Activated CD8-positive, alpha-beta memory T cell treated with anti-CD3 and anti-CD28 coated beads, Interleukin-2, amount 50 U/mL, for 4 hours (primary cell): ENCODE results near the gene AGPS.
"Not testable (repeated sequence)": the region's sequence is repeated elsewhere in the genome, so short reads cannot be mapped to it uniquely, and the experiment has no call there.

Experiments
- DNase-seq: peaks from one replicate; pipeline ENCODE4 v3.0.0-alpha.2; 2020

The AGPS gene

GRCh38 chr2:177391822-177392372 lies 676 bp upstream of the AGPS start:
- no peak for DNase-seq

- DNase-seq = no peak
These were observed 706 bp downstream of the AGPS start for GRCh38 chr2:177393203-177393755.

DNA sequence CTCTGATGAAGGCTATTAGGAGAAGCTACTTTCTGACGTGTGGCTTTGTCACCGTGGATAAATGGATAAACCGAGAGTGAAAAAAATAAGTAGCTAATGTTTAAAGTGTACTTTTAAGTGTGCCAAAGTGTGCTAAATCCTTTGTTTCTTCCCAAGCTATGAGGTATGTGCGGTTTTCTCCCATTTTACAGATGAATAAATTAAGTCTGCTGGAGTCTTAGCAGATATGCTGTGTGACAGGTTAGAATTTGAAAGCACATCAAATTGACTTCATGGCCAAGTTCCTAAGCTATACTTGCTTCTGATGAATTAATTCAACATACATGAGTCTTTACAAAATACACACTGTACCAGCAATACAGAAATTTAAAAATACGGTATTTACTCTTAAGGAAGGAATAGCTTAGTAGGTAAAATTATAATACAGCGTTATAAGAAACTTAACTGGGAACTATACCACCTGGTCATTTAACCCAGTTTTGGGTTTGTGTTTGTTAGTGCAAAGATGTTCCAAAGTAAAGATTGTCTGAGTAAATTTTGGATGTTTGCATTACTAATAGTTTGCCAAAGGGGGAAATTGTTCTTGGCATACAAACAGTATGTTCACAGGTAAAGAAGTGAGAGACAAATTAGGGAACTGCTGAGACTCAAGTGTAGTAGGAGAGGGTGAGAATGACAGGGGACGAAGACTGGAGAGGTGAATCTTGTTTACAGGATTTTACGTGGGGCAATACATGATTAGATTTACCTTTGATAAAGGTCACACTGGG lies 1.4 kb downstream of the AGPS start:
- no peak for DNase-seq

- no peak for DNase-seq
These were observed 2.0 kb downstream of the AGPS start for GRCh38 chr2:177394594-177394973.

- DNase-seq = no peak
These were observed 2.9 kb downstream of the AGPS start for GRCh38 chr2:177395351-177396065.

DNA sequence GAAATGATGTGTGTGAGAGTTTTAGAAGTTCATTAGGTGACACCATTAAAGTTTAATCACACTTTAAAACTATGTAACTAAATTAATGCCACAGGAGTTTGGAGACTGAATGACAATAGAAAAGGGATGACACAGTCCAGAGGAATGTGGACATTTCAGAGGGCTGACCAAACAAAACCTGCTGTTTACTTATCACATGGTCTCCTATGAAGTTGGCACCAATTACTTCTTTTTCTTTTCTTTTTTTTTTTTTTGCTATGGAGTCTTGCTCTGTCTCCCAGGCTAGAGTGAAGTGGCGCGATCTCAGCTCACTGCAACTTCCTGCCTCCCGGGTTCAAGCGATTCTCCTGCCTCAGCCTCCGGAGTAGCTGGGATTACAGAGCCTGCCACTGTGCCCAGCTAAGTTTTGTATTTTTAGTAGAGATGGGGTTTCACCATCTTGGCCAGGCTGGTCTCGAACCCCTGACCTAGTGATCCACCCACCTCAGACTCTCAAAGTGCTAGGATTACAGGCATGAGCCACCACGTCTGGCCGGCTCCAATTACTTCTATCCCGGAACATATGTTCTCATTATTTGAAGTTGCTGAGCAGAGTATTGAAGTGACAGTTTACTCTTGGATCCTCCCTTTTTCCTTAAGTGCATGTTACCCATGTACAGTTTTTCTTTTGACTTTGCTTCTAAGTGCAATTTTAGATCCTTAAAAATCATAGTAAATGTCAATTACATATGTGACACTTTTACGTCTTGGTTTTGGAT lies 4.3 kb downstream of the AGPS start:
- no peak for DNase-seq

DNA sequence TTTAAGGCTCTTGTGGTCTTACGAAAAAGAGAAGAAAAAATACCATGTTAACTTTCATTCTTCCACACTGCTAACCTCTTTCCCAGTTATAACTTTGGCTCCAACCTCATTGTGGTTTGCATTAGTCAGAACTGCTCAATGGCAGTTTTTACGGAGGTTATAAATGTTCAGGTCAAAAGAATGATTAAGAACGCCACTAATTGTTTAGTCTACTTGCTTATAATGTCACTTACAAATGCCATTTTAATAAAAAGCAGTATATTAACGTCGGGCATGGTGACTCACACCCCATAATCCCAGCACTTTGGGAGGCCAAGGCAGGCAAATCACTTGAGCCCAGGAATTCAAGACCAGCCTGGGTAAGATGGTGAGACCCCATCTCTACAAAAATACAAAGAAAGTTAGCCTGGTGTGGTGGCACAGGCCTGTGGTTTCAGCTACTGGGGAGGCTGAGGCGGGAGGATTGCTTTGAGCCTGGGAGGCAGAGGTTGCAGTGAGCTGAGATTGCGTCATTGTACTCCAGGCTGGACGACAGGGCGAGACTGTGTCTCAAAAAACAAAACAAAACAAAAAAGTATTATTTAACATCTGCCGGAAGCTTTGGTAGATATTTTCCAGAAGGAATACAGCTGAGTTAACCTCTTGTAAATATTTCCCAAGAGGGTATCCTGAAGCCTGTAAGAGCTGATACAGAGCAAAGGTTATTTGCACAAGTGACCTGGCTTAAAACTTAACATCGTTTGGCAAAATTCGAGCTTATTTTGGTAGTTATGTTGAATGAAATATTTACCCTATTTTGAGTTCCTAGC lies 5.1 kb downstream of the AGPS start:
- DNase-seq = no peak

DNA sequence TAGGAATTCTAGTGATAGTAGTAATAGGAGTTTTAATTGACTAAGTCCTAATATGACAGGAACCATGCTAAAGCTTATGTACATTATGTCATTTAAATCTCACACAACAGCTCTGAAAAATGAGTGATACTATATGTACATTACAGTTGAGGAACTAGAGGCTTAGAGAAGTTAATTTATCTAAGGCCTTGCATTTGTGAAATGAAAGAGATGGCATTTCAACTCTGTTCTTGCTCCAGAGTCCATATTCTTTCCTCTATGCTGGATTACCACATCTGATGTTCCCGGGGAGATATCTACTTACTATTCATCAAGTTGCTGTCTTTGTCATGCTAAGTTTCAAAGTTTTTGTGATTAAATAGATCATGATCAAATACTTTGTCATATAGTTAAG lies 5.7 kb downstream of the AGPS start:
- no peak for DNase-seq

- no peak for DNase-seq
These were observed 6.2 kb downstream of the AGPS start for GRCh38 chr2:177398791-177399190.

DNA sequence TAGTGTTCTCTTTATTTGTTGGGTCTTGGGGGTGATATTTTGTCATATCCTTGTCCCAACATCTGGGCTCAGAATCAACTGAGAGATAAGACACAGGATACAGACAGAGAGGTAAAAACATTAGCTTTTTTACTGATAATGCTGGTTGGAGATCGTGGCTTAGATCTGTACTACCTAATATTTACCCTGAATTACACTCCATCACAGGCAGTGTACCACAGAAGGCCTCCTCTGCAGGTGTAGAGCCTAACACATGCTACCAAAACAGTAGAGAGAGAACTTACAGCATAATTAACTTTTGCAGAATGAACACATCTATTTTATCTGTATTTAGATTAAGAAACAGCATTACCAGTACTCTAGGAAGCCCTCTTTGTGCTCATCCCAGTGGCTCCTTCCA lies 6.8 kb downstream of the AGPS start:
- no peak for DNase-seq

DNA sequence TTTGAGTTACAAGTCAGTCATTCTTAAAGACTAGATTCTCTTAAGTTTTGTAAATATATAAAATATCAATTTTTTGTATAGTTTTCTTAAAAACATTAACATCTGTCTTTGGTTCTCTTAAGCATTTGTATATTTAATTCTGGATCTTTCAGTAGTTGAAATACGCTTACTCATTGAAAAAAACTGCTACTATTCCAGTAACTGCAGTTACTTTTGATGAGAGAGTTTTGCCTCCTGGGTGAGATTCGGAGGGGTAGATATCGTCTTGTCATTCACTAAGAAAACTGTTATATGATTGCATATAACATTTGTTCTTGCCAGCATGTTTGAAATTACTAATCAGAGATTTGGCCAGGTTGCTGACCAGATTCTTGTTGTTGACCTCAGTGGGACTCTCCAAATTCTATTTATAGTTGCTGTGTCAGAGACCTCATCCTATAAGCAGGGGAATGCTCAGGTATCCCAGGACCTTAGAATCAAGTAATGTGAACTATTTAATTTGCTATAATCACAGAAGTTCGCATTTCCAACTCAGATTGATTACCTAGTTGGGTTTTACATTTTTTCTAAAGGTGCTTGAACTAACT lies 7.9 kb downstream of the AGPS start:
- DNase-seq = no peak

DNA sequence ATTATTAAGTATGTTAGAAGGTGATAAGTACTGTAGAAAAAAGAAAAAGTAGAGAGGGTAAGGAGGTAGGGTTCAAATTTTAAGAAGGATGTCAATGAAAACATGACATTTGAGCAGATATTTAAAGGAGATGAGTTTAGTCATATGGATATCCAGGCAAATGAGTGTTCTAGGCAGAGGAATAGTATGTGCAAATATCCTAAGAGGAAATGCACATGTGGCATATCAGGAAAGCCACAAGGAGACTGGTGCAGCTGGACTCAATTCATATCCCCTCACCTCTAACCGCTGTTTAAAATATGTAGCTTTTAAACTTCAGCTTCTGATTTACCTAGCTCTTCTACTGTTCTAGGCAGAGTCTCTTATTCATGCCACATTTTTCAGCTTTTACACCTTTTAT lies 9.5 kb downstream of the AGPS start:
- DNase-seq = no peak

DNA sequence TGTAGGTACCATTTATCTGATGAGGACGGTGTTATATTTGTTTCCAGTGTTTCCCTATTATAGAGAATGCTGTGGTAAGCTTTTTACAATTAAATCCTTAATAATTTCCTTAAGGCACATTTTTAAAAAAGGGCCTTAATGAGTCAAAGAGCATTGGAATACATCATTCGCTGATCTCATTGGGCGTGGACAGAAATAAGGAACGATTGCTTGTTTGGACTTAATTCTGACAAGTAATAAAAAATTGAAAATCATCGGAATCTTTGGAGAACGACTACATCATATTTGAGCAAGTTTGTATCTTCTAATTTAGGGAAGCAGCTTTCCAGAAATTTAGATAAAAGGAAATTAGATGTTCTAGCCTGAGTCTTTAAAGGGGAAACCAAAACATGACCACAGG lies 11.3 kb downstream of the AGPS start:
- DNase-seq = no peak

DNA sequence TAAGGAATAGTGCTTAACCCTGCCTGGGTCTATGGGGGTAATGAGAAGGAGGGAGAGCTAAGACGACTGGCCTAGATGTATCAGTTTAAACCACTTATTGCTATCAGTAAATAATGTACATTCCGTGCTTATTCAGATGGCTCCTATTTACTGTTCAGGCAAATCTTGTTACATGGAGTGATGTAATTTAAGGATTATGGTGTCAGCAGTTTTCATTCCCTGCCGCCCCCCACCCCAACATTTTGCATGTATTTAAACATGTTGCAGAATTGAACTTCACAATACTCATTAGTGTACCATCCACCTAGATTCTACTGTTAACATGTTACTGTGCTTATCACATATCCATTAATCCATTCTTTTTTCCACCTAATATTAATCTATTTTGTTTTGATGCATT lies 11.7 kb downstream of the AGPS start:
- DNase-seq = no peak

DNA sequence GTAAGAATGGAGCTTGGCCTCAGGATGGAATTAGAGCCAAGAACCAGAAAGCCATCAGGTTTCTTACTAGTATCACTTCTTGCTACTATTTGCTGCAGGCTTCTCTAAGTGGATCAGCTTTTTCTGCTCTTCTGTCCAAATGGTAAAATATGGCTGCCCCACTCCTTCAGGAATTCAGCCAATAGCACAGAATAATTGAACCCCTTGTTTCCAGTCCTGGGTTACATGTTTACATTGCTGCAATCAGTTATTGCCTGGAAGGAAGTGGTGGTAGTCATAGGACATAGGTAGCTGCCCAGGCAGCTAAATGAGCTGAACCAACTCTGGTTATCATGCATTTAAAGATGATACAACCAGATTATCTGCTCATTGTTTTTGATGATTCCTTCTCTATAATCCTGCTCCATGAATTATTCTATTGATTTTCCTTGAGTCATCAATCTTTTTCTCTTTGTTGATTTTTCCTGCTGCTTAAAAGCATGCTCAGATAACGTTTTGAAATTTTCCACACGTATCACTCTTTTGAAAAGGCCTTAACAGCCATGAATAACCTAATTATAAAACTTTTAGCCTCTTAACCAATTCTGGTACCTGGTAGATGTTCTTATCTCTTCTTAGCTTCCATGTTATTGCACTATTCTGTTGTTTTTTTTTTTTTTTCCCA lies 12.6 kb downstream of the AGPS start:
- no peak for DNase-seq

- DNase-seq = no peak
These were observed 13.6 kb downstream of the AGPS start for GRCh38 chr2:177406182-177406581.

DNA sequence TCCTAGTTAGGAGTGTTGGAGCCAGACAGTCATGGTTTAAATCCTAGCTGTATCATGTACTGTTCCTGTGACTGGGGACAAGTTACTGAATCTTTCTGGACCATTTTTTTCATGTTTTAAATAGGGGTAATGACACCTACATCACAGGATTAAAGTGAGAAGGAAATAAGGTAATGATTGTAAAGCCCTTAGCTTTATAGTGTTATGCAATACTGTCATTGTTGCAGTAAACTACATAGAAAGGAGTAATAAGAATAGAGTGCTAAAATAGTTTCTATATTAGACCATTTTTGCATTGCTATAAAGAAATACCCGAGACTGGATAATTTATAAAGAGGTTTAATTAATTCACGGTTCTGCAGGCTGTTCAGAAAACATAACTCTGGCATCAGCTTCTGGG lies 14.5 kb downstream of the AGPS start:
- no peak for DNase-seq

DNA sequence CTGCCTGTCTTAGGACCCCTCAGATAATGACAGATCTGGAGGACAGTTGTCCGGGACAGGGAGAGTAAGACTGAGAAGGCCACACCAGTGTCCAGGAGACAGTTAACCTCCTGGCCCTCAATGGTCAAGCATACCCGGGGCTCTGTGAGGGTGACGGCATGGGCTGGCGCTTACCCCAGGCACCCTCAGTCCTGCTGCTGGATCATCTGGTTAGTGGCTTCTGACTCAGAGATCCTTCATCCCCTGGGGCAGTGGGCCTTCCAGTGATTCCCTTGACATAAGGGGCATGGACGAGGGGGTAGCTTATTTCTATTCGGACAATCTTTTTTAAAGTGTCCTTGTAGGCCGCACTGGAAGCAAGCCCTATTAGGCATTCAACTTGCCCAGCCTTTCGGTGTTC lies 18.1 kb downstream of the AGPS start:
- not testable (repeated sequence) for DNase-seq

GRCh38 chr2:177413703-177414102 lies 21.1 kb downstream of the AGPS start:
- no peak for DNase-seq

DNA sequence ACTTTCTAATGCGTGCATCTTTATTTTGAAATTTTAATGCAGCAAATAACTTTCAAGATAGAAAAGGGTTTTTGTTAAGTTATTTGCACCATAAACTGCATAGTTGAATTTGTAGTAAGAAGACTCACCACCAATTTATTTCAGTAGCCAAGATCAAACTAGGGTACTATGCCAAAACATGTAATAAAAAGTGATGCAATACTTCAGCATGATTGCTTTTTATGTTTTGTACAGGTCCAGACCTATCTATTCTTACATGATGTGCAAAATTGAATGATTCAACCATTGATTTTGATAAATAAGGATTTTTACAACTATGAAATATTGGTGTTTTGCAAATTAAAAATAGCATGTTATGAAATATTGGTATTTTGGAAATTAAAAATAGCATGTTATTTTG lies 26.7 kb downstream of the AGPS start:
- no peak for DNase-seq

GRCh38 chr2:177422271-177422670 lies 29.7 kb downstream of the AGPS start:
- DNase-seq = no peak
